Hepatocyte (in vitro differentiated cells): ENCODE data around the gene RAPGEF4. TPM values are rescaled to one million over a fixed set of nuclear protein-coding genes. Genes with fewer than 3 reads are reported as not detected.

ENCODE experiments used
- DNase-seq: peaks from one replicate; pipeline ENCODE4 v3.0.0-alpha.2; 2016; ENCODE audit warnings: low spot score
- H2AFZ ChIP-seq: fragments of 200-600 bp; sonication (generic); 2 replicates; pipeline ENCODE4 v1.6.0; 2016; ENCODE audit warnings: antibody characterized with exemption, mild to moderate bottlenecking
- H3K27ac ChIP-seq: fragments of 200-600 bp; sonication (generic); 2 replicates; pipeline ENCODE4 v1.5.1; 2016; ENCODE audit warnings: mild to moderate bottlenecking
- H3K27me3 ChIP-seq: fragments of 200-600 bp; sonication (generic); 2 replicates; pipeline ENCODE4 v1.6.1; 2016
- H3K36me3 ChIP-seq: fragments of 200-600 bp; sonication (generic); replicated peaks from 2 replicates; pipeline ENCODE4 v1.5.1; 2016; ENCODE audit warnings: low read depth; ENCODE audit not compliant: insufficient read depth
- H3K4me1 ChIP-seq: fragments of 200-600 bp; sonication (generic); 2 replicates; pipeline ENCODE4 v1.5.1; 2016; ENCODE audit warnings: mild to moderate bottlenecking, moderate library complexity; ENCODE audit not compliant: insufficient read depth
- H3K4me2 ChIP-seq: fragments of 200-600 bp; sonication (generic); 2 replicates; pipeline ENCODE4 v1.6.0; 2016
- H3K4me3 ChIP-seq: fragments of 200-600 bp; sonication (generic); 2 replicates; pipeline ENCODE4 v1.5.1; 2016; ENCODE audit warnings: mild to moderate bottlenecking
- H3K79me2 ChIP-seq: fragments of 200-600 bp; sonication (generic); 2 replicates; pipeline ENCODE4 v1.6.0; 2017; ENCODE audit warnings: mild to moderate bottlenecking
- H3K9me2 ChIP-seq: fragments of 200-600 bp; sonication (generic); replicated peaks from 2 replicates; pipeline ENCODE4 v1.6.0; 2017; ENCODE audit warnings: mild to moderate bottlenecking; ENCODE audit not compliant: insufficient read depth
- H3K9me3 ChIP-seq: fragments of 200-600 bp; sonication (generic); 2 replicates; pipeline ENCODE4 v1.5.1; 2016; ENCODE audit warnings: low read depth, mild to moderate bottlenecking
- H4K20me1 ChIP-seq: fragments of 200-600 bp; sonication (generic); 2 replicates; pipeline ENCODE4 v1.6.0; 2016; ENCODE audit warnings: mild to moderate bottlenecking; ENCODE audit not compliant: insufficient read depth, poor library complexity, severe bottlenecking
- CTCF ChIP-seq: fragments of 200-600 bp; sonication (generic); IDR thresholded peaks from 2 replicates; pipeline ENCODE4 v1.5.1; 2016; ENCODE audit warnings: antibody characterized with exemption, mild to moderate bottlenecking; ENCODE audit not compliant: poor library complexity
- EZH2 ChIP-seq: fragments of 200-600 bp; sonication (generic); IDR thresholded peaks from 2 replicates; pipeline ENCODE4 v1.6.1; 2016; ENCODE audit warnings: antibody characterized with exemption, mild to moderate bottlenecking, borderline replicate concordance
- EZH2phosphoT487 ChIP-seq: fragments of 200-600 bp; sonication (generic); IDR thresholded peaks from one replicate; pipeline ENCODE4 v1.6.1; 2018; ENCODE audit warnings: antibody characterized with exemption, mild to moderate bottlenecking, low read depth, moderate library complexity; ENCODE audit not compliant: unreplicated experiment, severe bottlenecking
- WGBS: methylation state at CpG from one replicate; pipeline ENCODE4 v1.1.6; 2016; ENCODE audit warnings: low lambda C conversion rate; ENCODE audit errors: missing lambda C conversion rate; 5-methylcytosine and 5-hydroxymethylcytosine counted together
- polyA plus RNA-seq: library from polyadenylated mRNA; unstranded; fragments of >200 nt; fragmentation: Nextera tagmentation; extraction: Ambion mirVana; gene quantifications from 2 replicates; pipeline ENCODE4 v1.2.1, GENCODE V29; 2016
- total RNA-seq: library from RNA; depleted of rRNA; stranded (reverse); fragments of >200 nt; gene quantifications from 2 replicates; pipeline ENCODE4 v1.2.3, GENCODE V29; 2014

The RAPGEF4 gene
- total and polyA plus RNA-seq, 2 experiments from 2014 or later: 1.9 to 2.0 TPM

- TF ChIP-seq EZH2 (no peak), CTCF (no peak), EZH2phosphoT487 (no peak)
- Histone ChIP-seq H3K4me2 (no peak overlapping the region), H3K79me2 (no peaks in the 10 kb centered on the region), H4K20me1 (no peaks in the 10 kb centered on the region), H3K9me2 (no peaks in the 10 kb centered on the region), H3K27ac (no peak overlapping the region), H3K27me3 (no peaks in the 10 kb centered on the region), H3K36me3 (no peaks in the 10 kb centered on the region), H3K9me3 (no peaks in the 10 kb centered on the region), H3K4me3 (no peak overlapping the region), H2AFZ (no peak overlapping the region), H3K4me1 (no peaks in the 10 kb centered on the region)
- no peak for DNase-seq
- 88% methylated on average over 2 of the region's 2 CpGs for WGBS
These were observed 215.9 kb downstream of the RAPGEF4 start for GRCh38 chr2:172951554-172951953.

- no peak overlapping the region for H3K4me2 ChIP-seq
- H3K4me3 ChIP-seq: no peak overlapping the region
- no peaks in the 10 kb centered on the region for H3K9me2 ChIP-seq
- 95% methylated on average over 1 of the region's 1 CpG for WGBS
- H4K20me1 ChIP-seq: no peaks in the 10 kb centered on the region
- H3K9me3 ChIP-seq: no peaks in the 10 kb centered on the region
- TF ChIP-seq EZH2phosphoT487 (no peak), EZH2 (no peak), CTCF (no peak)
- H3K79me2 ChIP-seq: no peaks in the 10 kb centered on the region
- no peaks in the 10 kb centered on the region for H3K27me3 ChIP-seq
- no peak for DNase-seq
- no peaks in the 10 kb centered on the region for H3K4me1 ChIP-seq
- no peak overlapping the region for H2AFZ ChIP-seq
- H3K36me3 ChIP-seq: no peaks in the 10 kb centered on the region
- H3K27ac ChIP-seq: no peak overlapping the region
These were observed 217.8 kb downstream of the RAPGEF4 start for GRCh38 chr2:172953411-172953810.

GRCh38 chr2:172953970-172954852 is 218.6 kb downstream of the RAPGEF4 start:
- 81% methylated on average over 5 of the region's 5 CpGs for WGBS
- H3K9me3 ChIP-seq: no peaks in the 10 kb centered on the region
- TF ChIP-seq EZH2phosphoT487: no peak
- no peak for TF ChIP-seq EZH2
- TF ChIP-seq CTCF: no peak
- H2AFZ ChIP-seq: no peak overlapping the region
- DNase-seq: no peak
- H3K27ac ChIP-seq: no peak overlapping the region
- H3K9me2 ChIP-seq: no peaks in the 10 kb centered on the region
- no peaks in the 10 kb centered on the region for H4K20me1 ChIP-seq
- H3K79me2 ChIP-seq: no peaks in the 10 kb centered on the region
- no peaks in the 10 kb centered on the region for H3K36me3 ChIP-seq
- H3K4me3 ChIP-seq: no peak overlapping the region
- no peaks in the 10 kb centered on the region for H3K4me1 ChIP-seq
- no peaks in the 10 kb centered on the region for H3K27me3 ChIP-seq
- H3K4me2 ChIP-seq: no peak overlapping the region
